ENCODE results near the gene OCA2.

OCA2 gene

GRCh38 chr15:28107904-28108275 lies 8.8 kb upstream of the OCA2 start:
- Histone ChIP-seq H3K36me3 (replicated peaks) (peaks cover 13% of the 10 kb centered on the region), H3K27ac (no peak overlapping the region), H3K4me3 (ENCODE audit: low read depth, low read length) (no peak overlapping the region), H3K27me3 (replicated peaks) (no peaks in the 10 kb centered on the region)
- in situ Hi-C loops (cut with HindIII; ENCODE audit: low pct_ligation_motif_present, low sequenced_read_pairs), result no loop called here
- no peak for TF ChIP-seq CTCF (IDR thresholded peaks at IDR 0.05; ENCODE audit: low read depth, low read length, missing control alignments)
- no peak for DNase-seq

- H3K4me3 ChIP-seq (ENCODE audit: low read depth, low read length), result peak overlapping the region; percentile 55
- H3K27me3 ChIP-seq (replicated peaks), result no peaks in the 10 kb centered on the region
- H3K36me3 ChIP-seq (replicated peaks), result peaks cover 7% of the 10 kb centered on the region
- TF ChIP-seq CTCF (IDR thresholded peaks at IDR 0.05; ENCODE audit: low read depth, low read length, missing control alignments), result no peak
- DNase-seq, result no peak
- no peak overlapping the region for H3K27ac ChIP-seq
- in situ Hi-C loops (cut with HindIII; ENCODE audit: low pct_ligation_motif_present, low sequenced_read_pairs), result no loop called here
Observed at GRCh38 chr15:28107111-28107903, 8.2 kb upstream of the OCA2 start.

- no peak for DNase-seq
- peak overlapping the region; percentile 55 for H3K4me3 ChIP-seq (ENCODE audit: low read depth, low read length)
- no peaks in the 10 kb centered on the region for H3K27me3 ChIP-seq (replicated peaks)
- H3K27ac ChIP-seq, result no peak overlapping the region
- in situ Hi-C loops (cut with HindIII; ENCODE audit: low pct_ligation_motif_present, low sequenced_read_pairs), result no loop called here
- TF ChIP-seq CTCF (IDR thresholded peaks at IDR 0.05; ENCODE audit: low read depth, low read length, missing control alignments), result no peak
- H3K36me3 ChIP-seq (replicated peaks), result peaks cover 4% of the 10 kb centered on the region
Observed at GRCh38 chr15:28106294-28107110, 7.4 kb upstream of the OCA2 start.

GRCh38 chr15:28105793-28106192 lies 6.7 kb upstream of the OCA2 start:
- Histone ChIP-seq H3K27me3 (replicated peaks) (no peaks in the 10 kb centered on the region), H3K27ac (no peak overlapping the region)
- TF ChIP-seq CTCF (IDR thresholded peaks at IDR 0.05; ENCODE audit: low read depth, low read length, missing control alignments), result no peak

GRCh38 chr15:28105224-28105791 lies 6.2 kb upstream of the OCA2 start:
- H3K27ac ChIP-seq, result no peak overlapping the region
- no peaks in the 10 kb centered on the region for H3K27me3 ChIP-seq (replicated peaks)
- no peak overlapping the region for H3K4me3 ChIP-seq (ENCODE audit: low read depth, low read length)
- DNase-seq, result no peak
- no peak for TF ChIP-seq CTCF (IDR thresholded peaks at IDR 0.05; ENCODE audit: low read depth, low read length, missing control alignments)
- no peaks in the 10 kb centered on the region for H3K36me3 ChIP-seq (replicated peaks)
- in situ Hi-C loops (cut with HindIII; ENCODE audit: low pct_ligation_motif_present, low sequenced_read_pairs), result no loop called here

More at GRCh38 chr15:28105793-28106192, 6.7 kb upstream of the OCA2 start:
- in situ Hi-C loops (cut with HindIII; ENCODE audit: low pct_ligation_motif_present, low sequenced_read_pairs), result no loop called here
- no peak for DNase-seq
- Histone ChIP-seq H3K36me3 (replicated peaks) (peaks cover 2% of the 10 kb centered on the region), H3K4me3 (ENCODE audit: low read depth, low read length) (no peak overlapping the region)
